HG02938 (cell line): ENCODE measurements around the gene SUFU.

Source experiments
- ATAC-seq: cut with Tn5 transposase; IDR thresholded peaks from one replicate; pipeline ENCODE4 v1.9.1; 2021; ENCODE audit warnings: mild to moderate bottlenecking, moderate library complexity; ENCODE audit not compliant: unreplicated experiment

SUFU gene

DNA sequence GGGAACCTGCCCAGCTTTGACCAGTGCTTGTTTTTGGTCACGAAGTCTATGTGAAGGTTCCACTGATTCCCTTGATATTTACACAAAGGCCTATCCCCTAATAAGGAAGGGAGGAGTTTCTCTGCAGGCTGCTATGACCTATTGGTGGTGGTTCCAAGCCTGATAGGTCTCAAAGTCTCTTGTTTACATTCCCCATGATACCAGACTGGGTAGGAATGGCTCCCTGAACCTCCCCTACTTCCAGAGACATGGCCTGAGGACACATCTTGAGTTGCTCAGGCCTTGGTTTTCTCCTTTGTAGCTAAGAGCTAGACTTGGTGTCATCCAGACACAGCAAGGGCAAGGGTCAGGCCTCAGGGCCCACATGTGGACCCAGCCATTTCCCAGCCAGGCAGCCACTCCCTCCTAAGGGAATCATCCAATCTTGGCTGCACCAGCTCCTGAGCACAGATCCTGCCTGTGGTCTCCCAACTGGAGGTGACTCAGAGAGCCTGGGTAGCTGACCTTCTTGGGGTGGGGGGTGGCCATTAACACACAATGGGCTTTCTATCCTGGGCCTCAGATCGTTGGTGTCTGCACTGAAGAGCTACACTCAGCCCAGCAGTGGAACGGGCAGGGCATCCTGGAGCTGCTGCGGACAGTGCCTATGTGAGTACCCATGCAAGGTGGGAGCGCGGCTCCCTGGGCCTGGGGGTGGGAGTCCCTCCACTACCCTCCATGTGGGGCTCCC, 89.5 kb downstream of the SUFU start:
- ATAC-seq: no peak

DNA sequence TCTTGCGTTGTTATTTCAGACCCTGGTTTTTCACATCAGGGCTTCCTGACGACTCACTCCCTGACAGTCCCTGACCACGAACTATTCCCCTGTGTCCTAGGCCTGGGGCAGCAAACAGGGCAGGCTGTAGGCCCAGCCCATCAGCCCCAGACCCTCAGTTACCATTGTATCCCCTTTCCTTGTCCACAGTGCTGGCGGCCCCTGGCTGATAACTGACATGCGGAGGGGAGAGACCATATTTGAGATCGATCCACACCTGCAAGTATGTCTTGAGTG, 90.0 kb downstream of the SUFU start:
- ATAC-seq: no peak

DNA sequence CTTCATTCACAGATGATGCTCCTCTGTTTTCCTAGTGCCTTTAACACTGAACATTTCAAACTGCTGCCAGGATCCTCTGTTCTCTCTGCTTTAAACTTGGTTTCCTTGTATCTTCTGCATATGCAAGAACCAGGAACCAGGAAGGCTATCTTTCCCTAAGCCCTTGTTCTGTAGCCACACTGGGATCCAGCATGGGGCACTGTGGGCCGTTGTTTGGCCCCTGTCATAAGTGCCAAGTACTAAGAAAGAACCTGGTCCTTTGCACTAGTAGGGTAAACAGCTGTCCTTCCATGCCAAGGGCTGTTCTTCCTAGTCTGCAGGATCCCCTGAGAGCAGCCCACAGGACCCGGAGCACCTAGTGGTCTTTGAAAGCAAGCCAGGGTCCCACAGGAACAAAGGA, 91.5 kb downstream of the SUFU start:
- no peak for ATAC-seq

DNA sequence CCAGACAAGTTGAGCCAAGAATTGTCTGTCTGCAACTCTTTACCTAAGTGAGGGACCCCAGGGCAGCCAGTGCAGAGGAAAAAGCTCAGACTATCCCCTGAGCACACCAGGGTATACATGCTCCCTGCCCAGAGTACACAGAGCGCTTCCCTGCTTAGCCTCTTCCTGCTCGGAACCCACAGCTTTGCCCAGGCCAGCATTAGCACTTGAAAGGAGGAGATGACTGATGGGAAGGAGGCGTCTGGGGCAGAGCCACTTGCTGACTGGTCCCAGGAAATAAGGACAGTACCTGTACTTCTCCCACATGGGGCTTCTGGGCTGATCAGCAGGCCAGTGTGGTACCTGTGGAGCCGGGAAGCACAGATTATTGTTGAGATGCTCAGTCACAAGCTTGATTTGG, 92.1 kb downstream of the SUFU start:
- ATAC-seq: no peak

DNA sequence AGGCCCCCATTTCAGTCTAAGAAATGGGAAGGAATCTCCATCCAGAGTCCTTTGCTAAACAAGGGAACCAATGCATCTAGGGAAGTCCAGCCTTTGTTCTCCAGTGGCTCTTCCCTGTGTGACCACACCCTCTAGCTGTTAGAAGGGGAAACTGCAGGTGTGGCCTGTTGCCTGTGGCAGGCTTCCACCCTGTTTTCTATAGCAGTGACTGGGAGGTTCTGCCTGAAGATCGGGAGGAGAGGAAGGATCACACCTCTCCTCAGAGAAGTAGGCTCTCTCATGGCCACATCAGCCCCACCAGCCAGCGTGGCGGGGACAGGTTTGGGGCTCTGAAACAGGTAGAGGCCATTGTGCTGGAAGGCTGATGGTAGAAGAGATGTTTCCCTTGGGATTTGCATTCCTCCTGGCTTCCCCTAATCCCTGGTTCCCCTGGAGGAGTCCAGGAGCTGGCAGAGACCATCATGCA, 92.8 kb downstream of the SUFU start:
- ATAC-seq: no peak

DNA sequence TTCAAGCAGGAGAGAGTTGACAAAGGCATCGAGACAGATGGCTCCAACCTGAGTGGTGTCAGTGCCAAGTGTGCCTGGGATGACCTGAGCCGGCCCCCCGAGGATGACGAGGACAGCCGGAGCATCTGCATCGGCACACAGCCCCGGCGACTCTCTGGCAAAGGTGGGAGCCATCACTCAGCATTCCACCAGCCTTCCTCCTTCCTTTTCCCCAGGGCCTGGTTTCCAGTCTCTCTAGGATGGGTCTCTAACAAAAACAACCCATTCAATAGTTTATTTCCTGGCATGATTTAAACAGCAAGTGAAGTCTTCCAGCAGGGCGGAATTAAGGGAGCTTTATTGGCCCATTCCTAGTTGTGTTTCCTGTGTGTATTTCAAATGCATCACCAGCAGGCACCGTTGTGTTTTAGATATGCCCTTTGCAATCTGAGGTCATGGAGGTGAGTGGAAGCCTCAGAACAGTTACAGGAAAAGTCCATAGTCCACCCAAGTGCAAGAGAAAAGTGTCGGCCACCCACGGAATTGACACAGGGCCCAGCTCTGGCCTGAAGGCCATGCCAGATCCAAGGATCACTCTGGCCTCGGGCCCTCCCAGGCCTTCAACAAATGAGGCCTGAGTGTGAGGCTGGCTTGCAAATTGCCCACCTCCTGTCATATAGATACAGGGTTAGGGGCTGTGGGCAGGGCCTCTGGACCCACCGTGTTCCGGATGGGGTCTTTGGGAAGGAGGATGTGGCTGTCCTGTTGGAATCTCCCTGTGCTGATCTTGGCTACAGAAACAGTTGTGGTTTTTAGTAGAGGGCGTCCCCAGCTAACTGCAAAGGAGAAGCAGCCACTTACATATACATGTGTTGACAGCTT, 93.6 kb downstream of the SUFU start:
- ATAC-seq: no peak

DNA sequence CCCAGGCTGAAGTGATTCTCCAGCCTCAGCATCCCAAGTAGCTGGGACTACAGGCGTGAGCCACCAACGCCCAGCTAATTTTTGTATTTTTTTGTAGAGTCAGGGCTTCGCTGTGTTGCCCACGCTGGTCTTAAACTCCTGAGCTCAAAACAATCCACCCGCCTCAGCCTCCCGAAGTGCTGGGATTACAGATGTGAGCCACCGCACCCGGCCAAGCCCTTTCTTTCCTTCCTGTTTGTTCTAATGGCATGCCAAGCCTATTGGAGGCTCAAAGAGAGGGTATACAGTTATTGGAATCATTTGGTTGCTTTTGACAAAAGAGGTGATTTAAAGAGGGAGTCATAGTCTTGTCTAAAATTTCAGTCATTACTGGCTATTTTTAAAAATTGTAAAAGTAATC, 94.5 kb downstream of the SUFU start:
- no peak for ATAC-seq

DNA sequence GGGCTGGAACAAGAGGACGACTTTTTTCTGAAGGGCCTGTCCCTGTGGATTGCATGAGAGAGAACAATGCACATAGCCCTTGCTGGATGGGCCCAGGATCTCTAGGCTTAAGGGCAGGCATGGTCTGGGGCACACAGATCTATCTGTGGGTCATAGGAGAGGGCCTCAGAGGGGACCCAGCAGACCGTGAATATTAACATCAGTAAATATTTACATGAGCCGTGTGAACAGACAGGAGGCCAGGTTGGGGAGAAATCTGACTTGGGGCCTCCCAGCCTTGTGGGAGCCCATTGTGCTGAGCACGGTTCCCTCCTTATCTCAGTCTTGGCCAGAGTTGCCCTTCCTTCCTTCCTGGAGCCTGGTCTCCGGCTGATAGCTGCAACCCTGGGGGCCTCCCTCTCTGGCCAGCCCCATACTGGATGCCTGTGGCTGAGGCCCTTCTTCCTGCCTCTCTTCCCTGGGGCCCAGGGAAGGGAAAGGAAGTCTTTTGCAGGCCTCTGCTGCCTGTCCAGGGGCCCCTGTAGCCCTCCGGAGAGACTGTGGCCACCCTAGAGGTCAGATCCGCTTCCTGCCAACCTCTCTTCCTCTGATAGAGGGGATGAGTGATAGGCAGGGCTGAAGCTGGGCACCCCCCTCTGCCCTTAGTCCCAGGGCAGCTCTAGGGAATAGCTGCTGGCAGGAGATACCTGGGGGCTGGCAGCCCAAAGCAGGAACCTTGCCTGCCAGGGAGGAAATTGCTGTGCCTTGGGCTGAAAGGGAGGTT, 96.0 kb downstream of the SUFU start:
- no peak for ATAC-seq

DNA sequence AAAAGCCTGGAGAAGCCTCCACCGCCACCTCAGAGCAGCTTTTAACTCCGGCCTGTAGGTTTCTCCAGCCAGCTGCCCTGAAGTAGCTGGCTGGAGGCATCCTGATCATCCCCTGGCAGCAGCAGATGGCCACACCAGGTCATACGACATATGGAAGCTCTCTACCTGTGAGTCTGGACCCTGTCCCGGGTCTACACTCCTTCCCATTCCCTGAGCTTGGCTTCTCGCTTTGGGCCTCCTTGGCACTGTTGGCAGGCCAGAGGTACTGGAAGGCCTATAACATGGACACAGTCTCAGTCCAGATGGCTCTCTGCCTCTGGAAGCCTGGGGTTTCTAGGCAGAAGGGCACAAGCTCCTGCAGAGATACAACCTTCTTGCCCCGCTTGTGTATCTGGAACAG, 97.0 kb downstream of the SUFU start:
- no peak for ATAC-seq

DNA sequence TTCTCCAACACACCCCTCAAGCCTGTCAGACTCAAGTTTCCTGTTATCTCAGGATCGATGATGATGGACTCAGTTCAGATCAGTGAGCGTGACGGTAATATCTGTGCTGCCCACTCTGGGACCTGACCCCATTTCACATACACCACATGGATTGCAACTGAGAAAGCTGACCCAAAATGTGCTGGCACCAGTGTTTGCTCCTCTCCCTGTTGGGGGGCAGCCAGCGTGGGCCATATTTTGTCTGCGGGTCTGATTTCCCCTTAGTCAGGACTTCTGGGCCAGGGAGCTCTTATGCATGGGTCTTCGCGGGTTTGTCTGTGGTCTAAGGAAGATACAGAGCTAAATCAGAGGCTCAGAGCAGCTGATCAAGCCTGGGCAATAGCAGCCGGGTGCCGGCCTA, 97.9 kb downstream of the SUFU start:
- ATAC-seq: no peak

DNA sequence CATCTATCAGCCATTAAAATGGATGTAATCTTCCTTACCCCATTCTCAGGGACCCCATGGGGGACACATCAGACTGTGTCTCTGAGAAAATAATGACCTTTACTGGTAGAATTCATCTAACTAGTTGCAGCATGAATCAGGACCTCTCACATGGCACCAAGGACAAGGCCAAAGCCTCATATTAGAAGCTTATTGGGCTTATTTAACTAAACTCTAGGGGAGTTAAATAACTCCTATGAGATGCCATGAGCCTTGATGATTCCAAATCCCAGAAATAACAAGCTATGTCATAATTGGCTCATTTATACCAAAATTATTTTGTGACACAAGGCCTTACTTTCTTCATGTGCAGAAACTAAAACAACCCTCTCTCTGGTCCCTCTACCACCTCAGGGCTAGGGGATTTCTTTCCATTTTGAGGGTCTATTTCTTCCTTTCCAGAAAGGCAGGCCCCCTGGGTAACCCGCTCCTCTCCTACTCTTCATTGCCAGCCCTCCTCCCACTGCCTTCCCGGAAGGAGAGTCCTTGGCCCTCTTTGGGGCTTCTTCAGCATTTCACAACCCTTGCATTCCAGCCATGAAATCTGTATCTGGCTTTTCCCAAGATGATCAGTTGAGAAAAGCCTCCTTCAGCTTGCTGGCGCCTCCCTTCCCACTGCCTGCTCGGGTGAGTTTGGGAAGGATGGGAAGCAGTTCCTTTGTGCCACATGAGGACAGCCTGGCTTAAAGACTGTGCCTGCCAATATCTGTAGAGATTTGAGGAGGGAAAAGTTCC, 98.7 kb downstream of the SUFU start:
- ATAC-seq: no peak

DNA sequence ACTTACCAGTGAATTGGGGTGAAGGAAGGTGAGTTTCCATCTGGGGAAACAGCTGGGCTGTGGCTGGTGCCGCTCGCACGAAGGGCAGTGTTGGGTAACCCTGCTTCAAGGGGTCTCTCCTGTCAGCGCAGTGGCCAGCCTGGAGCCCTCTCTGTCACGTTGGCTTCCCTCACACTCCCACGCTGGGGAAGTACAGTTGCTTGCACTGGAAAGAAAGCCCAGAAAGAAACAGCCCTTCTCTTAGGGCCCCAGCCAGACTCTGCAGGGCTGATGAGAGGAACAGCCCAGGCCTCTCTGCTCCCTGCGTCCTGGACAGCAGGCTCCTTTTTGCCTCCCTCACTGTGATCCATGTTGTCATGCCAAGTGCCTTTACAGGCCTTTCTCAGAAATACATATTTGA, 100.2 kb downstream of the SUFU start:
- no peak for ATAC-seq

DNA sequence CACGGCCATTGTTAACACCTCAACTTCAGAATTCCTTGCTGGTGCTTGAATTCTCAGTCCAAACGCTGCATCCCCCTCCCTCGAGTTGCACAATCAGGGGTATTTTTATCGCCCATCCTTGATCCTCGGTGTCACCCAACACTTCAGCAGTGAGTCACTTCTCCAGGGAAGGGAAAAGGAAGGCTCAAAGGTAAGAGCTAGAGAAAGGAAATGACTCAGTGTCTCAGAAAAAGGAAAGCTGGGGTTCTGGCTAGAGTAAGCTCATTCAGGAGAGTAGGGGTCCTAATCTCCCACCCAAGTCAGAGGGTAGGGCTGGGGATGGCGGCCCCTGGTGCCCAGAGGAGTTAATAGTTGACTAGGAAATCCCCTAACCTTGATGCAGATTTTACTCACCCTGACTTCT, 100.7 kb downstream of the SUFU start:
- ATAC-seq: no peak

DNA sequence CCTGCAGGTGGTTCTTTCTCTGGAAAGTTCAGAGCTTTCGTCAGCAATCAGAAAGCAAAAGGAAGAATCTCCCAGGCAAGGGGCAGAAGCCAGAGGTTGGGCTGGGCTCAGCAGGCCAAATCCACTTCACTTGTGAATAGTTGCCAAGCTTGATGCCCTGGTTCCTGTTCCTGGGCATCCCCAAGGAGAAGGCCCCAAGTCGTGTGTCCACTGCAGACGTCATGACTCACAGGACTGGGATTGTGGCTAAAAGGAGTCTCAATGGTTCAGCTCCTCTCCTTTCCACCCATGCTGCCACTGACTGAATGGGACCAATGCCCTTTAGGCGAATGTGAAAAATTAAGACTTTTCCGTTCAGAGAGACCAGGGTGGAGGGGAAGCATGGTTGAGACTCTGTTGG, 101.9 kb downstream of the SUFU start:
- no peak for ATAC-seq

DNA sequence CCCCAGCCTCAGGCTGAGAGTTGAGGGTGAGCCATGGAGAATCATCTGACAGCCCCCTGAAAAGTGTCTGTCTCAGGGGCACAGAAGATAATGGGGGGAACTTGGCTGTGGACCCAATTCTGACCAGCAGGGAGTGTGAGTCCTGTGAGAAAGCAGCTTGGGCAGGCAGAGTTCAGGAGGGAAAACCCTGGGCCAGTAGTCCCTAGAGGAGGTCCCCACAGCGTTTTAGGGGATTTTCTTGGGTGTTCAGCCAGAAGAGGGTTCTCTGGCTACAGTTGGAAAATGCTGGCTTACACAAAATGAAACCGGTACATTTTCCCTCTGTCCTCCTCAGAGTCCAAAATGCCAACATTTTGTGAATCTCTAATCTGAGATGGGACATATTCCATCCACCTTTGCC, 104.7 kb downstream of the SUFU start:
- no peak for ATAC-seq

DNA sequence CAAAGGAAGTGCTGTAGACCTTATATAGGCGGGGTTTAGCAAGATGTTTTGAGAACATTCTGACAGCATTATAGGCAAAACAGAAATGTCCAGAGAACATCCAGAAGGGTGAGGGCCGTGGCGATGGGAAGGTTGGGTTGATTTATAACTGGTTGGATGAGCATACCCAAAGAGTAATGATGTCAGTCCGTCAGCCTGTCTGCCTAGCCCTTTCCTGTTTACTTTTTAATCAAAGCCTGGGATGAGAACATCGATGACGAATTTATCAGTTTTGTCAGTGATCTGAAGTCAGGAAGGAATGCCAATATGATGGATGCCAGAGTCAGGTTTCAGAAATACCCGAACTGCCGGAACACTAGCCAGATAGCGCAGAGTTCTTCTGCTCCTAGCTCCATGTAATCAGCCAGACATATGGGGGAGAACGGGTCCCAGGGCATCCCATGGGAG, 106.7 kb downstream of the SUFU start:
- no peak for ATAC-seq

DNA sequence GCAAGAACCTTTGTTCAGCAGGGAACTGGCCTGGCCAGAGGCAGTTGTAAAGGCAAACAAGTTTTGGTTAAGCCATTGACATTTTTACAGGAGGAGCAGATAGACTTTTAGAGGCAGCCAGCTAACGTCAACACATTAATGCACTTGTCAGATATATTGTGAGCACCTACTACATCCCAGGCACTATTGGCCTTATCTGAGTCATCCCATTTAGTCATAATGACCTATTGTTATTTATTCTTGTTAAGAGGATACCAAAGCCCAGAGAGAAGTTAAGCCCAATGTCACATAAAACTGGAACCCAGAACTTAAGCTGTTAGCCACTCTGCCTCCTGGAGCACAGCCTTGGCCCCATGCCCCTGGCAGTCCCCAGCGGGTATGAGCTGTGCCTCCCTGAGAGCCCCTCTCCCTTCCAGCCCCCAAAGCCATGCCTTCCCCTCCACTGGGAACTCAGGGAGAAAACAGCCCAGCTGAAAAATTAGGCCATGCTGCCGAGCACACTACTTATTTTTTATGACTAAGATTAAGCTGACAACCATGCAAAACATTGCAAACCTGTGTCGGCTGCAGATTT, 107.8 kb downstream of the SUFU start:
- no peak for ATAC-seq

DNA sequence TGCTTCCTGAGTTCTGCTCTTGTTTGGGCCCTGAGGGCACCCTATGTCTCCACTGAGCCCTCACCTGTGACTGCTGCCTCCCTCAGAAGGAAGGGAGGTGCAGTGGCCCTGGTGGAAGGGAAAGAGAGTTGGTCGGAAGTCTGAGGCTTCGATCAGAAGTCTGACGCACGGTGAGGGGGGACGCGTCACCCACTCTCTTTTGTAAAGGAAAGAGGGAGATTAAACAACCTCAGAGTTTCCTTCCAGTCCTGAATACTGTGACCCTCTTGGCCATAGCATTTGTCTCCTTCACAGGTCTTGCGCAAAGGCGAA, 109.1 kb downstream of the SUFU start:
- ATAC-seq: no peak

DNA sequence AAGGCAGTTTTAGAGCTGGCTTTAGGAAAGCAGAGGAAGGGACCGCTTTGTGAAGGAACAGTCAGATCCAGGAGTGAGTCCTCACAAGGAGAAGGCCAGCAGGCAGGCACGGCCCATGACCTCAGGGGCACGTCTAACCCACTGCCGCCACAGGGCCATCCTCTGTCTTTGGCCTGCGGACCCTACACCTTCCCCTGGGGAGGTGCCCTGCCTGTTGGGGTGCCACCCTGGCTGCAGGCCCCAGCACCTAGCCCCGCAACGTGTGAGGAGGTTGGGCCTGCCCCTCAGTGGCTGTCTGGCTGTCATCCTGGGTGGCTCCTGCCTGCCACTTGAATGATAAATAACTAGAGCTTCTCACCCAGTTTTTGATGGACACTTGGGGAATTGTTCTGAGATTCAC, 109.5 kb downstream of the SUFU start:
- ATAC-seq: no peak

DNA sequence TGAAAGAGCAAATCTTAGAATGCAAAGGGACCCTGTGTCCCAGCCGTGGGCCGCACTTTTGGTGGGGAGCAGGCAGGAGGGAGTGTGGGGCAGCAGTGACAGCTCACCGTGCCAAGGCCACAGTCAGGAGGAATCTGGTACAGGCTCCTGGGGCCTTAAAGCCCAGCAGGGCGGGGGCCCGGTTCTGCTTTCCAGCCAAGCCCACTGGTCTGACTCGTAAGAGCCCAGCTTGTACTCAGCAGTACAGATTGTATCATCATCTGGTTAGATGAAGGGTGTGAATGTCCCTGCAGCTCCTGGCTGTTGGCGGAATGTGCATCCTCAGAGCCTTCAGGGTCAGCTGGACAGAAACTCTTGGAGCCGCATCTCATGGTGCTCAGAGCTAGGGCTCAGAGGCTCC, 110.0 kb downstream of the SUFU start:
- ATAC-seq: no peak

DNA sequence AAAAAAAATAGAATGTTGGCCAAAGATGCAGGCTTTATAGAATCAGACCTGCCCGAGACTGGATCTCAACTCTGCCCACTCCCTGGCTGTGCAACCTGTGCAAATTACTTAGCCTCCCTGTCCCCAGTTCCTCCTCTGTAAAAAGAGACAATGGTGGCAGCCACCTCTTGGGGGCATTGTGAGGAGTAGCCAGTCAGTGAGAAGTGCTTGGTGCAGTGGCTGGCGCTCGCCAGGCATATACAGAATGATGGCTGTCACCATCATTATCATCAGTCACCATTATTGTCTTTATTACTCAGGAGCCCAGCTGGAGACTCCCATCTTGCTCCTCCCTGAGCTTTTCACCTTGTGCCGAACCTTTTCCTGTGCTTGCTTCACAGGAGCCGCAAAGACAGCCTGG, 111.1 kb downstream of the SUFU start:
- no peak for ATAC-seq
